Suprapubic skin (tissue), 3 donors: ENCODE results near the gene CELF4.
A peak's percentile ranks its signal among the peaks of the same experiment; 100 is the strongest.

ENCODE experiments used
- POLR2A ChIP-seq, 2 donors: fragments of 450-650 bp; IDR thresholded peaks; one replicate each; pipeline ENCODE4 v1.6.1; 2017; ENCODE audit warnings: antibody characterized with exemption in 2 of 2, mild to moderate bottlenecking in 2 of 2, moderate library complexity in 2 of 2
- TF ChIP-seq, protein P1 (sequence below), 2 donors: fragments of 200-600 bp in 1 of 2; fragments of 450-650 bp in 1 of 2; sonication (generic) in 1 of 2; IDR thresholded peaks; one replicate each; pipeline ENCODE4 v1.5.1; 2016 to 2019; ENCODE audit warnings: antibody characterized with exemption in 2 of 2, mild to moderate bottlenecking in 1 of 2, moderate library complexity in 1 of 2

- TF ChIP-seq, protein P1, sequence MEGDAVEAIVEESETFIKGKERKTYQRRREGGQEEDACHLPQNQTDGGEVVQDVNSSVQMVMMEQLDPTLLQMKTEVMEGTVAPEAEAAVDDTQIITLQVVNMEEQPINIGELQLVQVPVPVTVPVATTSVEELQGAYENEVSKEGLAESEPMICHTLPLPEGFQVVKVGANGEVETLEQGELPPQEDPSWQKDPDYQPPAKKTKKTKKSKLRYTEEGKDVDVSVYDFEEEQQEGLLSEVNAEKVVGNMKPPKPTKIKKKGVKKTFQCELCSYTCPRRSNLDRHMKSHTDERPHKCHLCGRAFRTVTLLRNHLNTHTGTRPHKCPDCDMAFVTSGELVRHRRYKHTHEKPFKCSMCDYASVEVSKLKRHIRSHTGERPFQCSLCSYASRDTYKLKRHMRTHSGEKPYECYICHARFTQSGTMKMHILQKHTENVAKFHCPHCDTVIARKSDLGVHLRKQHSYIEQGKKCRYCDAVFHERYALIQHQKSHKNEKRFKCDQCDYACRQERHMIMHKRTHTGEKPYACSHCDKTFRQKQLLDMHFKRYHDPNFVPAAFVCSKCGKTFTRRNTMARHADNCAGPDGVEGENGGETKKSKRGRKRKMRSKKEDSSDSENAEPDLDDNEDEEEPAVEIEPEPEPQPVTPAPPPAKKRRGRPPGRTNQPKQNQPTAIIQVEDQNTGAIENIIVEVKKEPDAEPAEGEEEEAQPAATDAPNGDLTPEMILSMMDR (IDR thresholded peaks at IDR 0.05), result peak in 1 of 2 donors; percentile 68
- TF ChIP-seq POLR2A (IDR thresholded peaks at IDR 0.05), result no peak
Observed at GRCh38 chr18:37322492-37323035, 243.0 kb downstream of the CELF4 start.
